ENCODE measurements around the gene CCL23.

CCL23 gene

GRCh38 chr17:35969558-35970380 lies 48.0 kb downstream of the CCL23 start:
- peak; percentile 31 to 61 (median 61) for DNase-seq (ENCODE audit: low read depth in 3 of 3)

DNA sequence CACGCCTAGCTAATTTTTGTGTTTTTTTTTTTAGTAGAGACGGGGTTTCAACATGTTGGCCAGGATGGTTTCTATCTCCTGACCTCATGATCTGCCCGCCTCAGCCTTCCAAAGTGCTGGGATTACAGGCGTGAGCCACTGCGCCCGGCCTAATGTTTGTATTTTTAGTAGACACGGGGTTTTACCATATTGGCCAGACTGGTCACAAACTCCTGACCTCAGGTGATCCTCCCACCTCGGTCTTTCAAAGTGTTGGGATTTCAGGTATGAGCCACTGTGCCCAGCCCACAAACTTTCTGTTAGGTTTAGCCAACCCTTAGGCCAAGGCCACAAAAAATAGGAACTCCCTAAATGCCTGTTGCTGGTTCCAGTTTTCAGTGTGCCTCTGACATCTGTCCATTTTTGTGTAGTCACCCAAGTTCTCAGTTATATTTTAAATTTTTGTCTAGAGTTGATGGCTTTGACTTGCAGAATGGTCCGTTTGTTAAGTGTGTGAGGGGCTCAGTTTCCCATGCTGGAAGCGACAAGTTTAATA lies 49.2 kb downstream of the CCL23 start:
- DNase-seq (ENCODE audit: low read depth in 3 of 3), result no peak

GRCh38 chr17:35965272-35965671 lies 52.5 kb downstream of the CCL23 start:
- DNase-seq (ENCODE audit: low read depth in 3 of 3), result no peak

- no peak for DNase-seq (ENCODE audit: low read depth in 3 of 3)
Observed at GRCh38 chr17:35963663-35964062, 54.1 kb downstream of the CCL23 start.
